ENCODE data around the gene BPIFA3. TPM values are rescaled to one million over a fixed set of nuclear protein-coding genes. Genes with fewer than 3 reads are reported as not detected.
A peak's percentile ranks its signal among the peaks of the same experiment; 100 is the strongest.

The BPIFA3 gene
- total and polyA plus RNA-seq, 11 donors, result not detected

DNA sequence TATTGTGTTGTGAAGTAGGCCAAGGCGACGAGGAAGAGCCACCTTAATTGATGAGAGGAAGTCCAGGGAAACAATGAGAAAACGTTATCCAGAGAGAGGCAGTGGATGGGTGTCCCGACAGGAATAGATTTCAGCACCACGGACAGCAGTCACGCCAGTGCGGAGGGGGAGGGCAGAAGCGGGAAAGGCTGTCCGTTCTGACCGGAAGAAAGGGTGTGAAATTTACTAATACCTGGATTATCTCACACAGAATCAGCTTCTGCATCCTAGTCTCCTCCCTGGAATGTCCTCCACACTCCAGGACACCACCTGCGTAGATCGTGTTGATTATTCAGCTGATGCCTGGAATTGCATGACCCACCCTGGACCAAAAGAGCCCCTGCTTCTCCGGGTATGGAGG, 7.4 kb upstream of the BPIFA3 start:
- intact Hi-C loops (cut with DNase I), result no loop called here
- Histone ChIP-seq H3K9me3 (no peaks in the 10 kb centered on the region), H3K4me3 (no peak overlapping the region), H3K4me1 (no peaks in the 10 kb centered on the region), H3K36me3 (no peaks in the 10 kb centered on the region), H3K27me3 (peaks cover 0 to 30% (median 2%) of the 10 kb centered on the region in 9 donors), H3K27ac (no peak overlapping the region)
- peak; percentile 58 to 70 (median 64) for DNase-seq
- no peak for TF ChIP-seq POLR2A (IDR thresholded peaks at IDR 0.05)
- TF ChIP-seq, protein P1, sequence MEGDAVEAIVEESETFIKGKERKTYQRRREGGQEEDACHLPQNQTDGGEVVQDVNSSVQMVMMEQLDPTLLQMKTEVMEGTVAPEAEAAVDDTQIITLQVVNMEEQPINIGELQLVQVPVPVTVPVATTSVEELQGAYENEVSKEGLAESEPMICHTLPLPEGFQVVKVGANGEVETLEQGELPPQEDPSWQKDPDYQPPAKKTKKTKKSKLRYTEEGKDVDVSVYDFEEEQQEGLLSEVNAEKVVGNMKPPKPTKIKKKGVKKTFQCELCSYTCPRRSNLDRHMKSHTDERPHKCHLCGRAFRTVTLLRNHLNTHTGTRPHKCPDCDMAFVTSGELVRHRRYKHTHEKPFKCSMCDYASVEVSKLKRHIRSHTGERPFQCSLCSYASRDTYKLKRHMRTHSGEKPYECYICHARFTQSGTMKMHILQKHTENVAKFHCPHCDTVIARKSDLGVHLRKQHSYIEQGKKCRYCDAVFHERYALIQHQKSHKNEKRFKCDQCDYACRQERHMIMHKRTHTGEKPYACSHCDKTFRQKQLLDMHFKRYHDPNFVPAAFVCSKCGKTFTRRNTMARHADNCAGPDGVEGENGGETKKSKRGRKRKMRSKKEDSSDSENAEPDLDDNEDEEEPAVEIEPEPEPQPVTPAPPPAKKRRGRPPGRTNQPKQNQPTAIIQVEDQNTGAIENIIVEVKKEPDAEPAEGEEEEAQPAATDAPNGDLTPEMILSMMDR (IDR thresholded peaks at IDR 0.05), result no peak
- ATAC-seq, result peak in 3 of 4 donors; percentile 56 to 74 (median 70)
- WGBS, 4 donors, result 6 to 7% (median 6%) methylated on average over 13 of the region's 13 CpGs

DNA sequence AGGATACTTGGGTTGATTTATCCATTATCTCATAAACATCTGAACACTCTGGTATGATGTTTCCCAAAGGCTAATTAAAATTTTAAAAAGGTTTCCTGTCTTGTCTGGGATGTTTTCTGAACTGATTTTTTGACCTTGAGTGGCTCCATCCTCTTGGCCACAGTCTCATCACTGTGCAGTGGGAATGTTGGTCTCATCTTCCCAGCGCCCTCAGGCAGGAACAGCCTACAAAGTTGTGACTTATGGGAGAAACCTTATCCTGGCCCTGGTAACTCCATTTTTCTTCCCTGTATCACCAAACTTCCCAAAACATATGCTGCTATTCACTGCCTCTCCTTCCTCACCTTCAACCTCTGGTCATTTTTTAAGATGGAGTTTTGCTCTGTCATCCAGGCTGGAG, 6.8 kb upstream of the BPIFA3 start:
- intact Hi-C loops (cut with DNase I), result no loop called here
- DNase-seq, result no peak
- H3K36me3 ChIP-seq, result no peaks in the 10 kb centered on the region
- no peaks in the 10 kb centered on the region for H3K4me1 ChIP-seq
- H3K9me3 ChIP-seq, result no peaks in the 10 kb centered on the region
- TF ChIP-seq, protein P1 (IDR thresholded peaks at IDR 0.05), result no peak
- TF ChIP-seq POLR2A (IDR thresholded peaks at IDR 0.05), result no peak
- peaks cover 0 to 32% (median 2%) of the 10 kb centered on the region in 9 donors for H3K27me3 ChIP-seq
- no peak overlapping the region for H3K4me3 ChIP-seq
- no peak overlapping the region for H3K27ac ChIP-seq
- 40 to 66% (median 51%) methylated on average over 1 of the region's 1 CpG for WGBS, 4 donors
- no peak for ATAC-seq

DNA sequence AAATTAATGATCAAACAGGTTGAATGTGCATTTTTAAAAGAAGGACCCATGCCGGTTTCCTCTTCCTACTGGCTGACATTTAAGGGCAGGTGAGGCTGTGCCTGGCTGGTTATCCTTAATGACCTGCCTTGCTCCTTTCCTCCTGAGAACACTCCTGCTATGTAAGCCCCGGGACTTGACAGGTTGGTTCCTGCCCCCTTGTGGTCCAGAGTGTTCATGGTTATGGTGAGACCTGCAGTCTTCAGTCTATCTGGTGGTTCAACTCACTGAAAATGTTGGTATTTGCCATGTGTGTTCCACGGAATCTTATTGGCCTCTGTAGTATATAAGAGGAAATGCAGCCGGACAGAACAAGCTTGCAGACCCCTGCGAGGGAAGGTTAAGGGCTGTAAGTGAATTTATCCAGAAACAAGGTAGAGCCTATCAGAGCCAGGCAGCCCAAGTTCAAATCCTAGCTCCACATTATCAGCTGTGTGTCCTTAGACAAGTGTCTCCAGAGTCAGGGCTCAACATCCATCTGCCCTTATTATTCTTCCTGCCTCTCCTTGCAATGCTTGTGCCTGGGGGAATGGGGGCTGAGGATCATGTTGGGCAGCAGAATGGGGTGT, 5.2 kb upstream of the BPIFA3 start:
- ATAC-seq (no peak), DNase-seq (no peak)
- Histone ChIP-seq H3K4me1 (no peaks in the 10 kb centered on the region), H3K9me3 (no peaks in the 10 kb centered on the region), H3K27me3 (peaks cover 0 to 35% (median 2%) of the 10 kb centered on the region in 9 donors), H3K27ac (no peak overlapping the region), H3K36me3 (no peaks in the 10 kb centered on the region), H3K4me3 (no peak overlapping the region)
- no peak for TF ChIP-seq POLR2A (IDR thresholded peaks at IDR 0.05)
- TF ChIP-seq, protein P1 (IDR thresholded peaks at IDR 0.05), result peak in 8 of 12 donors; percentile 10 to 23 (median 18)
- intact Hi-C loops (cut with DNase I), result no loop called here
- 6 to 28% (median 18%) methylated on average over 3 to 5 of the region's 5 CpGs for WGBS, 4 donors

DNA sequence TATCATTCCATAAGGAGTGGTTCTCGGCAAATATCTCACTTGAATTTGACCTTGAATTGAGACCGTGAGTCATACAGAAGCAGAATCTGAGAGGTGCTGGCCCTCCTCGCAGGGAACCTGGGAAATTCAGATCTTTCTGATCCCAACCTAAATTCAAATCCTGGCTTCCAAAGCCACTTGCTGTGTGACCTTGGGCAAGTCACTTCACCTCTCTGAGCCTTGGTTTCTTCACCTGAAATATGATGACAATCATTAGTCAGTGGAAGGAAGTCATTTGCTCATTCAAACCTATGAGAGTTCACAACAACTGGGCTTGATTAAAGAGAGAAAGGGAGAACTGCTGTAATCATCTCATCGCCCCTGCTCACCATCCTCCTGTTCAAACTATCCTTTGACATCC, 7.2 kb downstream of the BPIFA3 start:
- no peak overlapping the region for H3K4me3 ChIP-seq
- no peaks in the 10 kb centered on the region for H3K4me1 ChIP-seq
- WGBS, 4 donors, result 80 to 89% (median 84%) methylated on average over 4 of the region's 4 CpGs
- no peak for ATAC-seq
- TF ChIP-seq, protein P1 (IDR thresholded peaks at IDR 0.05), result no peak
- TF ChIP-seq POLR2A (IDR thresholded peaks at IDR 0.05), result no peak
- H3K36me3 ChIP-seq, result no peaks in the 10 kb centered on the region
- peaks cover 0 to 25% (median 7%) of the 10 kb centered on the region in 9 donors for H3K27me3 ChIP-seq
- DNase-seq, result no peak
- H3K9me3 ChIP-seq, result no peaks in the 10 kb centered on the region
- H3K27ac ChIP-seq, result no peak overlapping the region
- intact Hi-C loops (cut with DNase I), result no loop called here
